HAP-1 (cell line): ENCODE measurements around the gene NUDT21.
"Not testable (repeated sequence)": the region's sequence is repeated elsewhere in the genome, so short reads cannot be mapped to it uniquely, and the experiment has no call there.

Experiments used
- DNase-seq, 2 experiments: peaks; one replicate each; pipeline ENCODE4 v3.0.0-alpha.2; 2016 to 2020; ENCODE audit warnings: low spot score in 2 of 2
- H3K27me3 ChIP-seq: fragments of 250-450 bp; sonication (Bioruptor Pico); 2 replicates; pipeline ENCODE4 v1.5.1; 2020; ENCODE audit warnings: low read depth, mild to moderate bottlenecking, moderate library complexity
- H3K36me3 ChIP-seq: fragments of 250-450 bp; sonication (Bioruptor Pico); replicated peaks from 2 replicates; pipeline ENCODE4 v1.5.1; 2020; ENCODE audit warnings: mild to moderate bottlenecking
- H3K4me1 ChIP-seq: fragments of 250-450 bp; sonication (Bioruptor Pico); 2 replicates; pipeline ENCODE4 v1.5.1; 2020; ENCODE audit warnings: mild to moderate bottlenecking
- H3K4me3 ChIP-seq: fragments of 250-450 bp; sonication (Bioruptor Pico); 2 replicates; pipeline ENCODE4 v1.5.1; 2020; ENCODE audit warnings: mild to moderate bottlenecking, moderate library complexity
- H3K9me3 ChIP-seq: fragments of 250-450 bp; sonication (Bioruptor Pico); 2 replicates; pipeline ENCODE4 v1.5.1; 2020; ENCODE audit warnings: mild to moderate bottlenecking, moderate library complexity
- in situ Hi-C: fragments of 300-500 bp; cut with MboI; formaldehyde crosslinking; loops from 3 replicates; pipeline ENCODE4 v1.14.3; 2020; ENCODE audit warnings: low sequenced_read_pairs, inconsistent platforms, mixed read lengths

The NUDT21 gene

DNA sequence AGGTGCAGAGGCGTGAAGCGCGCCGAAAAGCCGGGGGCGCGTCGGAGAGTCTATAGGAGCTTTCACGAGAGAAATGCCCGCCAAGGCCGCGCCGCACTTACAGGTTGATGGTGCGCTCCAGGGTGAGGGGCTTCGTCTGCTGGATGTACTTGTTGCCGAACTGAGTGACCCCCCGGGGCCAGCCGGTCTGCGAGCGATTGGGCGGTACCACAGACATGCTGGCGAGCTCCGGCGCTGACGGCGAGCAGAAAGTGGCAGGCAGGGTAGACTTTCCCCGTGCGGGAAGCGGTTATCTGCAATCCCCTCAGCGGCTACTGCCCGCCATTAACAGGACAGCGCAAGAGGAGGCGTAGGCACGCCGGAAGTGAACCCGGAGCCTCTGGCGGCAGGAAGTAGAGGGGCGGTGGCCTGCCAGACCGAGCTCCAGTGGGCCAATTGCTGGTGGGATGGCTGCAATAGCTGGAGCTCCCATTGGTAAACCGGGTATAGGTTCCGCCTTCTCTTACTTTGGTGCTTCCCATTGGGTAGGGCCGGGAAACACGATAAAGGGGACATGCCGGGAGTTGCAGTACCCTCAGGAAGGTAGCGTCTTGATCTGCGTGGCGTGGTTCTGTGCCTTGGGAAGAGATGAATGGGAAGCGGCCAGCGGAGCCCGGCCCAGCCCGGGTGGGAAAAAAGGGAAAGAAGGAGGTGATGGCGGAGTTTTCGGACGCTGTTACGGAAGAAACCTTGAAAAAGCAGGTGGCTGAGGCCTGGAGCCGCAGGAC lies at the start of gene NUDT21, which contains the start of gene OGFOD1:
NUDT21 (minus strand) TSS at position 347 of the 767 bp plus-strand sequence; CDS start at position 217, 130 bp downstream.
OGFOD1 (plus strand) TSS at position 569 of the 767 bp plus-strand sequence; CDS start at position 628, 59 bp downstream.
- peak within 1 kb of the TSS; percentile 83 for H3K4me3 ChIP-seq
- H3K36me3 ChIP-seq = peaks cover 44% of the 10 kb centered on the region
- in situ Hi-C loops = no loop called here
- peak; percentile 95 to 99 for DNase-seq
- H3K4me1 ChIP-seq = peaks cover 29% of the 10 kb centered on the region
- no peaks in the 10 kb centered on the region for H3K9me3 ChIP-seq
- no peaks in the 10 kb centered on the region for H3K27me3 ChIP-seq

DNA sequence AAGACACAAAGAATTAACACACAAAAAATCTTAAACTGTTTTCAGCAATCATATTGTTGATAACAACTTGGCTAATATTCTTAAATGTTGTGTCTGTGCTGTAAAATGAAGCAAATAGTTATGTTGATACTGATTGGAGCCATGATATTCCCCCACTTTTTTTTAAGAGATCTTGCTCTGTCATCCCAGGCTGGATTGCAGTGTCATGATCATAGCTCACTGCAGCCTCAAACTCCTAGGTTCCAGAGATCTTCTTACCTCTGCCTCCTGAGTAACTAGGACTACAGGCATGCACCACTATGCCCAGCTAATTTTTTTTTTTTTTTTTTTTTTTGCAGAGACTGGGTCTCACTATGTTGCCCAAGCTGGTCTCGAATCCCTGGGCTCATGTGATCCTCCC lies 42.7 kb upstream of the NUDT21 start:
- Histone ChIP-seq H3K27me3 (no peaks in the 10 kb centered on the region), H3K4me3 (no peak overlapping the region), H3K4me1 (no peaks in the 10 kb centered on the region), H3K36me3 (no peaks in the 10 kb centered on the region; the same call in 1 of the 2 replicates), H3K9me3 (no peaks in the 10 kb centered on the region)
- in situ Hi-C loops = no loop called here
- no peak for DNase-seq

- in situ Hi-C loops = no loop called here
Measured at GRCh38 chr16:56493126-56493525, 42.0 kb upstream of the NUDT21 start.

DNA sequence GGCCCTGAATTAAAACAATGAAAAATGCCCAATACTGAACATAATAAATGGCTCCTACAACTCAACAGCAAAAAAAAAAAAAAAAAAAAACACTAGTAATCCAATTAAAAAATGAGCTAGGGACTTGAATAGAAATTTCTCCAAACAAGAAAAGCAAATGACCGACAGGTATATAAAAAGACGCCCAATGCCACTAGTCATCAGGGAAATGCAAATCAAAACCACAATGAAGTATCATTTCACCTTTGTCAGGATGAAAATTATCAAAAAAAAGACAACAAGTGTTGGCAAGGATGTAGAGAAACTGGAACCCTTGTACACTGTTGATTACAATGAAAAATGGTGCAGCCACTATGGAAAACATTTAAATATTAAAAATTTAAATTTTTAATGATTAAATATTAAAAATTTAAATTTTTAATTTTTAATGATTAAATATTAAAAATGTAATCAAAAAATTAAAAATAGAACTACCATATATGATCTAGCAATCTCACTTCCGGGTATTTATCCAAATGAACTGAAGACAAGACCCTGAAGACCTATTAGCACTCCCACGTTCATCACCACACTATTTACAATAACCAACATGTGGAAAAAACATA lies 40.6 kb upstream of the NUDT21 start:
- DNase-seq = no peak
- no peaks in the 10 kb centered on the region for H3K27me3 ChIP-seq
- no peak overlapping the region for H3K4me3 ChIP-seq
- in situ Hi-C loops = no loop called here
- no peaks in the 10 kb centered on the region for H3K4me1 ChIP-seq
- H3K36me3 ChIP-seq = no peaks in the 10 kb centered on the region; the same call in 1 of the 2 replicates
- no peaks in the 10 kb centered on the region for H3K9me3 ChIP-seq

More at GRCh38 chr16:56493126-56493525, 42.0 kb upstream of the NUDT21 start:
- no peak for DNase-seq
- no peaks in the 10 kb centered on the region; the same call in 1 of the 2 replicates for H3K36me3 ChIP-seq
- H3K27me3 ChIP-seq = no peaks in the 10 kb centered on the region
- no peaks in the 10 kb centered on the region for H3K4me1 ChIP-seq
- H3K4me3 ChIP-seq = no peak overlapping the region
- H3K9me3 ChIP-seq = no peaks in the 10 kb centered on the region

DNA sequence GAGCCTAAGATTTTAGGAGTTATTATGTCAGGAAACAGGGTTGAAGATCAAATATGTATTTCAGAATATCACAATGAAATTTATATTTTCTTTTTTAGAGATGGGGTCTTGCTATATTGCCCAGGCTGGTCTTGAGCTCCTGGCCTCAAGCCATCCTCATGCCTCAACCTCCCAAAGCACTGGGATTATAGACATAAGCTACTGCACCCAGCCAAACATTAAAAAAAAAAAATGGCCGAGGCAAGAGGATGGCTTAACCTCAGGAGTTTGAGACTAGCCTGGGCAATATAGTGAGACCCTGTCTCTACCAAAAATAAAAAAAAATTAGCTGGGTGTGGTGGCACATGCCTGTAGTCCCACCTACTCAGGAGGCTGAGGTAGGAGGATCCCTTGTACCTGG lies 37.7 kb upstream of the NUDT21 start:
- H3K9me3 ChIP-seq, H3K36me3 ChIP-seq, H3K4me3 ChIP-seq, H3K27me3 ChIP-seq, in situ Hi-C loops, DNase-seq, H3K4me1 ChIP-seq: not testable (repeated sequence)

- no peak for DNase-seq
- Histone ChIP-seq H3K9me3 (no peaks in the 10 kb centered on the region), H3K4me1 (no peaks in the 10 kb centered on the region), H3K4me3 (no peak overlapping the region), H3K27me3 (no peaks in the 10 kb centered on the region), H3K36me3 (peaks cover 6% of the 10 kb centered on the region; the same call in 1 of the 2 replicates)
- in situ Hi-C loops = no loop called here
Measured at GRCh38 chr16:56488035-56488434, 36.9 kb upstream of the NUDT21 start.

- Histone ChIP-seq H3K27me3 (no peaks in the 10 kb centered on the region), H3K36me3 (peaks cover 16% of the 10 kb centered on the region), H3K4me3 (no peak overlapping the region), H3K4me1 (peaks cover 16% of the 10 kb centered on the region), H3K9me3 (no peaks in the 10 kb centered on the region)
- no peak for DNase-seq
- in situ Hi-C loops = no loop called here
Measured at GRCh38 chr16:56483394-56483793, 32.3 kb upstream of the NUDT21 start.

DNA sequence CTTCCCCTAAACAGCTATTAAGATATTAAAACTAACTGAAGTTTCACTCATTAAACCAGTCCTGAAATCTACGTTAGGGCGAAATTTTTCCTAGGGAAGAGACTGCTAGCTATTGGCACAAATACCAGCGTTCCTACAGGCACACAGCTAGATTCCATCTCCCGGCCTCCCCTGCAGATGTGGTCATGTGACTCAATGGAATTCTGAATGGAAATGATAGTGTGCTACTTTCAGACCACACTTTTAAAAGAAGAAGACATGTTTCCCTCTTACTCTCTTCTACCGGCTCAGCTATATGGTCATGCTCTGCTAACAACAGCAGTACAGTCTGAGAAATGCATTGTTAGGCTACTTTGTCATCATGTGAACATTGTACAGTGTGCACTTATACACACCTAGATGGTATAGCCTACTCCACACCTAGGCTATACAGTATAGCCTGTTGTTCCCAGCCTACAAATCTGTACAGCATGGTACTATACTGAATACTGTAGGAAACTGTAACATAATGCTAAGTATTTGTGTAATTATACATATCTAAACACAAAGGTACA lies 31.6 kb upstream of the NUDT21 start:
- Histone ChIP-seq H3K4me1 (peaks cover 17% of the 10 kb centered on the region), H3K27me3 (no peaks in the 10 kb centered on the region), H3K9me3 (no peaks in the 10 kb centered on the region), H3K4me3 (no peak overlapping the region), H3K36me3 (peaks cover 22% of the 10 kb centered on the region)
- DNase-seq = no peak
- in situ Hi-C loops = no loop called here

DNA sequence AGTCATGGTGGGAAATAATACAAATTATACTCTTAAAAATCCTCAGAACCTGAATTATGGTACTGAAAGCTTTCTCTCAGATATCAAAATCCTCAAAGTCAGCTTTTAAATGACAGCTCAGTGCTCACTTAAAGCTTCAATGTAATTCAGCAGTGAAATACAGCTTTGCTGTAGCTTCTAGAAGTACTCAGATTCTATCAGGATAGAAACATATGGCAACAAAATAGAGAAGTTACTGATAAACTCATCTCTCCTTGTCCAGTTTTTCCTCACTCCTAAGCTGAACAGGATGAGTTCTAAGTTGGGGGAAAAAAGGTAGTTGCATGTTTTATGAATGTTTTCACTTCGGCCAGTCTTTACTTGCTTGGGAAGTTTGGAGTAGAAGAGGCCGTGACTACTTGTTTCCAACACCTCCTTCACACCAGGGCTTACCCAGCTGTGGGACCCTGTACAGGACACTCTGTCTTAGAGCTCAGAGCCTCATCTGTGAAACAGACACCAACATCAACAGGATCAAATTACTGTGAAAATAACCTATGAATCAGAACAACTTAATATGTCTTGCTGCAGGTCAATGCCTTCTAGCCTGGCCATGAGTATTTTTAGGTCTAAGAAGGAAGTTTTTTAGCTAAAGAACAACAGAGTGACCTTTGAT lies 30.5 kb upstream of the NUDT21 start:
- no peak overlapping the region for H3K4me3 ChIP-seq
- no peaks in the 10 kb centered on the region for H3K27me3 ChIP-seq
- peaks cover 24% of the 10 kb centered on the region for H3K4me1 ChIP-seq
- no peak for DNase-seq
- in situ Hi-C loops = no loop called here
- H3K9me3 ChIP-seq = no peaks in the 10 kb centered on the region
- peaks cover 32% of the 10 kb centered on the region for H3K36me3 ChIP-seq

DNA sequence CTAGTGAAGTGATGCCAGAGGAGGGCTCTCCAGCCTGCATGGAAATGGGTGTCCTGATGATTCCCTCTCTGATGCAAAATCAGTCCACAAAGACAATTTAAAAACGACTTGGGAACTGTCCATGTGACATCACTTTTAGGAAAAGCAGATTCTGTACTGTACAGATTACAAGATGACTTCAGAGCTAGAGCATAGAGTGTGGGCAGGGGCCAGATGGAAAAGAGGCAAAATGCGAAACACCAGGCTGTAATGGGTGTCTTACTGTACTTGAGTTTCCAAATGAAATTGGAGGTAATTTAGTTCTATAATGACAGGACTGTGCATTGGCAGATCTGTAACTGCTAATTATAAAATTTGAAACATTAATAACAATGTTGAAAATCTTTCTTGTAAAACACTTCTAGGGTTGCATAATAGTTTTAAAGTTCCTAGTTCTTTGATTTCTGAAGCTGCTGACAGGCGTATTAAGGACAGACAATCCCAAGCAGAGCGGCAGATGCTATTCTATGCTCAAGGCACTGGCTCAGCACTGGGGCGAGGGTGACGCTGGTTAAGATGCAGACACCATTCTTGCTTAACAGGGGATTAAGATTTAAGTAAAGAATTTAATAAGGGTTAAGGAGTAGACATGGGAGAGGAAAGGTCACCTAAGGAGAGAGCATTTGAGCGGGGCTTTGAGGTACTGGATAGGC lies 29.8 kb upstream of the NUDT21 start:
- Histone ChIP-seq H3K27me3 (no peaks in the 10 kb centered on the region), H3K9me3 (no peaks in the 10 kb centered on the region), H3K4me1 (peaks cover 24% of the 10 kb centered on the region), H3K36me3 (peaks cover 37% of the 10 kb centered on the region), H3K4me3 (no peak overlapping the region)
- DNase-seq = peak; percentile 55 to 59
- in situ Hi-C loops = no loop called here

DNA sequence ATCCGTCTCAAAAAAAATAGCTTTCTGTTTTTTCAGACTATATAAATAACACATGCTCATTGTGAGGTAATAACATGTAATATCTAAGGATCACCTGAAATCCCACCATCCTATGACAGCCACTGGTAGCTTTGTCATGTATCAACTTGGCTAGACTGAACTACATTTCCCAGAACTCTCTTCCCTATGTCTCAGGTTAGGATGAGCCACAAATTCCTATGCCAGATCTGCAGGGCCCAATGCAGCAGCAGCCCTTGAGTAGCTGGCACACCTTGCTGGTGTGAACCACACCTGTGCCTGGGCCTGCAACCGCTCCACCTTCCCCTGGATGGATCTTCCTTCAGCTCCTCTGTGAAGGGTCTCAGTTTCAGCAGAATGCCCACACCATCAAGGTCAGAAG lies 28.3 kb upstream of the NUDT21 start:
- no peak for DNase-seq
- H3K36me3 ChIP-seq = peaks cover 47% of the 10 kb centered on the region
- in situ Hi-C loops = no loop called here
- H3K27me3 ChIP-seq = no peaks in the 10 kb centered on the region
- no peaks in the 10 kb centered on the region for H3K9me3 ChIP-seq
- no peak overlapping the region for H3K4me3 ChIP-seq
- H3K4me1 ChIP-seq = peaks cover 24% of the 10 kb centered on the region

GRCh38 chr16:56478281-56479049 lies 27.3 kb upstream of the NUDT21 start:
- Histone ChIP-seq H3K4me1 (peaks cover 24% of the 10 kb centered on the region), H3K36me3 (peaks cover 48% of the 10 kb centered on the region), H3K27me3 (no peaks in the 10 kb centered on the region), H3K9me3 (no peaks in the 10 kb centered on the region), H3K4me3 (no peak overlapping the region)
- DNase-seq = no peak
- in situ Hi-C loops = no loop called here
